ENCODE results near the gene RPSA.

GRCh38 chr3:39434574-39434973, 28.1 kb downstream of the RPSA start:
- TF ChIP-seq CTCF (conservative IDR thresholded peaks at IDR 0.05; ENCODE audit: low read length) (no peak), EZH2phosphoT487 (IDR thresholded peaks at IDR 0.05; ENCODE audit: borderline replicate concordance) (no peak)
